ENCODE results near the gene SLC6A20.

The SLC6A20 gene, protein sequence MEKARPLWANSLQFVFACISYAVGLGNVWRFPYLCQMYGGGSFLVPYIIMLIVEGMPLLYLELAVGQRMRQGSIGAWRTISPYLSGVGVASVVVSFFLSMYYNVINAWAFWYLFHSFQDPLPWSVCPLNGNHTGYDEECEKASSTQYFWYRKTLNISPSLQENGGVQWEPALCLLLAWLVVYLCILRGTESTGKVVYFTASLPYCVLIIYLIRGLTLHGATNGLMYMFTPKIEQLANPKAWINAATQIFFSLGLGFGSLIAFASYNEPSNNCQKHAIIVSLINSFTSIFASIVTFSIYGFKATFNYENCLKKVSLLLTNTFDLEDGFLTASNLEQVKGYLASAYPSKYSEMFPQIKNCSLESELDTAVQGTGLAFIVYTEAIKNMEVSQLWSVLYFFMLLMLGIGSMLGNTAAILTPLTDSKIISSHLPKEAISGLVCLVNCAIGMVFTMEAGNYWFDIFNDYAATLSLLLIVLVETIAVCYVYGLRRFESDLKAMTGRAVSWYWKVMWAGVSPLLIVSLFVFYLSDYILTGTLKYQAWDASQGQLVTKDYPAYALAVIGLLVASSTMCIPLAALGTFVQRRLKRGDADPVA

DNA sequence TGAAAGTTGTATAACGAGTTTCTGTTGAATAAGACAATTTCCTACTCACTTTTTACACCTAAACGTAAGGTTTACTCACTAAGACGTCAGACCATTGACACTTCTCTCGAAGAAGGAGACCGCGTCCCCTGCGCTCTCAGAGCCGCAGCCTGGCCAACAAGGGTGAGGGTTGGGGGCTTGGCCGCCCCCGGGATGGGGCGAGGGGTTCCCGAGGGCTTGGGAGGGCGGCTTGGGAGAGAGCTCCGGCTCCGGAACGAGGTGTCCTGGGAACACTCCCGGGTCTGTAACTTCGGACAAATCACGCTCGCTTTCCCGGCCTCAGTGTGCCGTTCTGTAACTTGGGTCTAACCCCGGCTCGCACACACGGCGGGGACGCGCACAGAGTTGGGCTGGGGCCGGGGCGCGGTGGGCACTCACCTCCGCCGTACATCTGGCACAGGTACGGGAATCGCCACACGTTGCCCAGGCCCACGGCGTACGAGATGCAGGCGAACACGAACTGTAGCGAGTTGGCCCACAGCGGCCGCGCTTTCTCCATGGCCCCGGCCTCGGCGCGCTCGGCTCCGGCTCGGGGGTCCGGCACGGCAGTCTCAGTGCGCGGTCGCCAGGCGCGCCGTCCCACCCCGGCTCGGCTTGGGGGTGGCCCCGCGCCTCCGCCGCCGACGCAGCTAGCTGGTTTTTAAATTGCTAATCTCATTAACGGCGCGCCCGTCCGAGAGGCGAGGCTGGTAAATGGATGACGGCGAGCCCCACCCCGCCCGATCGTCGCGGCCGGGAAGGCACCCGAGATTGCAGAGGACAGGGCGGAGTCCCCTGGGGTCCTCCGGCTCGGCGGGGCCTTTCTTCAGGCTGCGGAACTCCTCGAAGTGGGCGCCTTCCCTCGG, at the start of gene SLC6A20:
Gene SLC6A20 (minus strand): TSS at position 655 of the 884 bp plus-strand sequence. CDS start 117 bp downstream, at position 538.
- no peak for DNase-seq (ENCODE audit: low spot score)

DNA sequence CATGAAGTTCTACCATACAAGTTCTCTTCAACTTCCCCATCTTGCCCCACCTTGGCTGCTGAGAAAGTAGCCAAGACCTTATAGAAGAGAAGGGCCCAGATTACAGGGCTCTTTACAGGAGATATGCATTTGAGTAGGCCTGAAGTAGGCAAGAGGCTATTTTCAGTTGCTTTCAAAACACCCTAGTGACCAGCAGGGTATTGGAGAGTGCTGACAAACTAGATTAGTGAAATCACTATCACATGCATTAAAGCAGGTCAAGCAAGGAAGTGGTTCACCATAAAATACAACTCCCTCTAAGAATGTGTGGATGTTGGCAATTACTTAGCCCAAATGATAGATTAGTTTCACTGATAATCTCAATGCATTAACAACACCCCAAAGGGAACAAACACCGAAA, 48.3 kb upstream of the SLC6A20 start:
- no peak for DNase-seq (ENCODE audit: low spot score)

DNA sequence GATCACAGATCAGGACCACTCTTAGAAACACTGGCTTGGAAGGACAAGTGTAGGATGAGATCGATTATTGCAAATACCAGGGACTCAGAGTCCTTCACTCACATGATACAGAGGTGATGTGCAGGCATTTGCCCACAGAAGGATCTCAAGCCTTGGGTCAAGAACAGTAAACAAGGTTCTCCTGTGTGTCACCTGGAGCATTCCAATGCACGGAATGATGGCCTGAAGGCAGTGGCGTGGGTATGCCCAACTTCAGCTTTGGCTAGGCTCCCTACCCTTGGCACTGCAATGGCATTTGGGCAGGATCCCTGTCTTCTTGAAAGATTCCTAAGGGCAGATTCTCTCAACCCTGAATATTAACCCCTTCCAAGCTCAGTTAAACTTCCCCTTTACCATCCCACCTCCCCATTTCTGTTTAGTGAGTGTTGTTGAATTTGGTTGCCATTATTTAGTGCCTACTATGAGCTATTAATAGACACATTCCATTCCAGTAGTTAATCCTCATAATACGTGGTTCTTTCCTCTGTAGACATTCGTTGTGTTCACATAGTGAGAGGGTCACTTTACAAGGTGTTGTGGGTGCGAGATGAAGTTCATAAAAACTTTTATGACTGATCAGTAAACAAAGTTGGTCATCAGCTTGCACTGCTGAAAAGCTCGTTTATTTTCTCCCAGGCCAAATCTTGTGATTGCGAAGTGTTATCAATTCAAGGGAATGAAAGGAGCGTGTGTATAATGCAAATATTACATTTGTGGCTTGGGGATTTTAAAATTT, 46.7 kb upstream of the SLC6A20 start:
- no peak for DNase-seq (ENCODE audit: low spot score)

DNA sequence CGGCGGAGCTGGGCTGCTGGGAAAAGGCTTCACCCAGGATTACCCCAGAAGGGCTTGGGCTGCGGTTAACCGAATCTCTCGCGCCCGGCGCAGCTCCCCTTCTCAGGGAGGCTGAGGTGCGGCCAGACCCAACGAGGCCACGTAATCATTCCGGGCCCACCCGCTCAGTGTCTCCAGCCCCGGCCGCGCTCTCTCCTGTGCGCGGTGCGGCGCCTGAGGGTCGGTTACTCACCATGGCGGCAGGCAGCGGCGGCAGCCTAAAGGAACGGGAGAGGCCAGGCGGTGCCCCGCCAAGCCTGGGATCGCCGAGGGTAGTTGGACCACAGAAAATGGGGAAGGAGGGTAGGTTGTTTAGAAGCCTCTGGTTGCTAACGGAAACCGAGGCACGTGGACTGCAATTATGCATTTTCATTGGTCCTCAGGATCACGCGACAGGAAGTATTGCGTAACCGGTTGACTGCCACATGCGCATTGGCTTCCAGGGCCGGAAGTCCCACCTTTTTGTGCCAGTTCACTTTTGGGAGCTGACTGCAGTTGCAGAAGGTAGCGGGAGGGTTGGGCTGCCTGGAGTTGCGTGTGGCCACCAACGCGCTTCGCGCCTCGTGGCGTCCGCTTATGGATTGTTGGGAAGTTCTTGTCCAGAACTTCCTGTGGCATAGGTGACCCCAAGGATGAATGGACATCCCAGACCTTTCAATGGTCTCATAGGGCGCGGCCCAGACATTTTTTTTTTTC, 45.6 kb upstream of the SLC6A20 start, which contains the start of gene LZTFL1:
Gene LZTFL1 (minus strand): TSS at position 363 of the 735 bp plus-strand sequence. CDS start 128 bp downstream, at position 235.
- peak; percentile 89 for DNase-seq (ENCODE audit: low spot score)

DNA sequence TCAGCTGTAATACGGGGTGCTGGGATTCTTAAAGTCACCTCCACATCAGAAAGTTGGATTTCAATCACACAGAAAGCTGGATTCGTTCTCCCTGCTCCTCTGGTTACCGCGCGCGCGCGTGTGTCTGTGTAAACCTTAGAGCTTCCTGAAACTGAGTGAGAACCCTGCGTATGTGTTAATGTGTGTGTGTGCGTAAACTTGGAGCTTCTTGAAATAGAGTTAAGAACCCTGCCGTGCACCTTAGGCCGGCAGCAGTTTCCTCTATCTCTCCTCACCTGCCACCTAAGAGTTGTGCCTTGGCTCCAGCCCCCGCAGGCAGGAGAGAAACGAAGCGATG, 45.1 kb upstream of the SLC6A20 start:
- peak; percentile 11 for DNase-seq (ENCODE audit: low spot score)

DNA sequence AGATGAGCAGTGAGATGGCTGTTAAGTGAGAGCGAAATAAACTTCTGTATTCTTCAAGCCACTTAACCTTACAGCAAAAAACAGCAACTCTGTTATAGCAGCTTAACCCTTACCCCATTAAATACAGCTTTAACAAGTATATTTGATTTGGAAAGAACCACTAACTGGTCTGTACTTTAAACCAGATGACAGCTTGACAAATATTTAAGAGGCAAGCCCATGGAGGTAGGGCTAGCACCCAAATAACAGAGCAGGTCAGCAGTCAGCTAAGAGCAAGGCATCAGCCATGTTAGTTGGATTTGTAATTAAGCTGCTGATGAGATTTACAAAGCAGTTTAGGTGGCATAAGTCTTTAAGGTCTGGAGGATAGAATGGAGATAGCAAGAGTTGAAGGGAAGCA, 42.1 kb upstream of the SLC6A20 start:
- no peak for DNase-seq (ENCODE audit: low spot score)

DNA sequence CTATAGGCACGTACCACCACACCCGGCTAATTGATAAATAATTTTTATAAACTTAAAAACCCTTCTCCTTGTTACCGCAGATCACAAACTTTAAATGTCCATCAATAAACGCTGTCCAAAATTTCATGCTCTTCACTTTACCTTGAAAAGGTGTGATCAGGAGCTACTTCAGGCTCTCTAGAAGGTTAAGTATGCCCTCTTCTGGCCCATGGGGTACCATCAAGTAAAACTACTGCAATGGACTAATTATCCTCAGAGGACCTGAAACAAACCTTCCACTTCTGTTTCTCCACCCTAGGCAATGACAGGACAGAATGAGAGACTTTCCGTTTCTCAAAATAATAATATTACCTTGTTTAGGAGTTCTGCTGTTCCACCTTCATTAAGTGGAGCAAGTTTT, 36.4 kb upstream of the SLC6A20 start:
- DNase-seq (ENCODE audit: low spot score) = no peak

DNA sequence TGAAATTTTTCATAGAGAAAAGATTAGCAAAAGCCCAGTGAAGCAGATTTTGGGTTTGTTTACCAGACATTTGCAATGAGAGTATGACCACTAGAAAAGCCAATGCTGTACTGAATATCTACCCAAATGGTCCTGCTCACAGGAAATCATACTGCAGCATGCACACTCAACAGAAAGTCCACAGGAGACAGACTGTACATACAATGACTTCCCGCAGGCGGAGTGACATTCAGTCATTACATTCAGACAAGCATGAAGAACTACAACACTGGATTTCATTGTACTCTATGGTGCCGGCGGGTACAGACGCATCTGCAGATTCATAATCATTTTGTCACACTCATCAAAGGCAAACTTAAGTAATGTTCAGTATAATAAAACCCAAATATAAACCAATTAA, 33.8 kb upstream of the SLC6A20 start:
- no peak for DNase-seq (ENCODE audit: low spot score)

DNA sequence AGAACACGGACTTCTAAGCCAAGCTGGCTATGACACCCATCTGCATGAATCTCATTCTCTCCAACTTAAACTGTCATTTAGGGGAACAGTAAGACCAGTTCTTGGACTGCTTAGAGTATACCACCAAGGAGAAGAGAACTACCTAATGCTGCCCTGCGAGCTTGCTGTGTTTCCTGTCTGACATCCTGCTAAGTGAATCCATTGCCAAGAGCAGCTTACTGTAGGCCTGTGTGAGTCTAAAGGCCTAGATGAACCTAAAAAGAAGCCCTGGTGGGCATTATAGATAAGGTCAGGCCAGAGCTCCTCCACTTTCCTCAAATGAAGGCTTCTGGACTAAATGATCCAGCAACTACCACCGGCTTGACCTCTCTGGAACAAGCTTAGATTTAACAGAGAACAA, 30.6 kb upstream of the SLC6A20 start:
- DNase-seq (ENCODE audit: low spot score) = no peak

DNA sequence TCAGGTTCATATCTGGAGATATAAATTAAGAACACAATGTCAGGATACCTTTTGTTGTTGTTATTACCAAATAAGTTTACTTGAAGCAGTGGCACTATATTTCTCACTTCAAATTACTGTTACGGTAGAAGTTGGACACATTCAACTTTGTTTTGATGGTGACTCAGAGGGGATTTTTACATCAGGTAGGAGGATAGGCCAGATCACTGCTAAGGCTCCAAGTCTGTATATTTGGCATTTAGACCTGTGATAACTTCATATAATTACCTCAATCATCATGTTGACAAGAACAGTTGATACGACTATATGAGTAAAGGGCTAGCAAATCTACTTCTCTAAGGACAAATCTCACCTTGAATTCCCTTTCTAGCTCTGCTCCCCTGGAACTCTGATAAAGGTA, 30.0 kb upstream of the SLC6A20 start:
- DNase-seq (ENCODE audit: low spot score) = no peak

DNA sequence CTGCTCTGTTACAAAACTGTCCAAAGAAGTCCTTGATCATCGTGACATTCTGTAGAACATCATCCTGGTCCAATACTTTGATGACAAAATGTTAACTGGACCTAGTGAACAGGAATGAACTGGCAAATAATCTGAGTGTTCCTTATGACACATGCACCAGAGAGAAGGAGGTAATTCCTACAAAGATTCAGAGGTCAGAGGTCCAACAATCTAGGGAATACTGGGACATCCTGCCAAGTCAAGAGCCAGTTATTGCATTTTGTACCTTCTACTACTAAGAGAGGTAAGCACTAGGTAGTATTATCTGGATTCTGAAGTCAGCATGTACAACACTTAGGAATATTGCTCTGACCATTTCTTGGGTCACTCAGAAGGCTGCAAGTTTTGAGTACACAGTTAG, 24.8 kb upstream of the SLC6A20 start:
- no peak for DNase-seq (ENCODE audit: low spot score)

DNA sequence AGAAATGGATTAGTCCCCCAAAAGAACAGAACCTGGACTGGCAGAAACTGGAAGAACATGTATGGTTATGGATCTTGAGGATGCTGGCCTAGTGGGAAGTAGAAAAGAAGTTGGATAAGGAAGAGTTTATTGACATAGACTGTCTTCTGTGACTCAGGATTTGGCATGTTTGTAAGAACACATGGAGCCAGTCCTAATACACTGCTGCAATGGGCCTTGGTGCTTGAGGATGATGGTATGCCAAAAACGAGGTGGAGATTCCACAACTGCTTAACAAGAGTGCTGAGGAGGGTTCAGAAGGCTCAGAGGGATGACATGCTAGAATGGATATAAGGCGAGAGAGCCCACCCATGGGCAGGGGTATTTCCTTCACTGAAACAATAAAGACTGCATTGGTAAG, 23.2 kb upstream of the SLC6A20 start:
- no peak for DNase-seq (ENCODE audit: low spot score)

DNA sequence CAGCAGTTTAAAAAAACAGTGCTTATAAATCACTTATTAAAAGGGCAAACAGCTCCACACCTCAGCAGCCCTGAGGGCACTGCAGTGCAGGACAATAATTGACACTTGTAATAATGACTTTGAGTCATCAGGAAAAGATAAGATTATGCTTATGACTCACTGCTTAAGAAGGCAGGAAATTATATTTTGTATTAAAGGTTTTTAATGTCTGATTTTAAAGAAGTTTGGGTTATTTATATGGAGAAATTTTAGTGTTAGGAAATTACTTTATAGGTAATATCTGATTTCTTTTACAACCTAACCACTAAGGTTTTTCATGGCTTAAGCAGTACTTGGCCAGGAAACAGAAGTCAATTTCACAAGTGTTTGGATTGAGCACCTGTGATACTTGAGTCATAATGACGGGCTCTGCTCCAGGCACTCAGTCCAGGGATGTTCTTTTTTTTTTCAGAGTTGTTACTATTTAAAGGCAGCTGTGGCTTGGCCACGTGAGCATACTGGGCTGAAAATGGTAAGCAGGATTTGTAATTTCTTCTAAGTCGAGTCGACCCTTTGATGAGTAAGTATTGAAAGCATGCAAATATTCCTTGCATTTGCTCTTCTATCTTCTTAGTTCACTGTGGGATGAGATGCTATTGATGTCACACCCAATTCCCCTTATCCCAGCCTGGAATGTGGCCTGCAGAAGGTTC, 21.6 kb upstream of the SLC6A20 start:
- DNase-seq (ENCODE audit: low spot score) = no peak

DNA sequence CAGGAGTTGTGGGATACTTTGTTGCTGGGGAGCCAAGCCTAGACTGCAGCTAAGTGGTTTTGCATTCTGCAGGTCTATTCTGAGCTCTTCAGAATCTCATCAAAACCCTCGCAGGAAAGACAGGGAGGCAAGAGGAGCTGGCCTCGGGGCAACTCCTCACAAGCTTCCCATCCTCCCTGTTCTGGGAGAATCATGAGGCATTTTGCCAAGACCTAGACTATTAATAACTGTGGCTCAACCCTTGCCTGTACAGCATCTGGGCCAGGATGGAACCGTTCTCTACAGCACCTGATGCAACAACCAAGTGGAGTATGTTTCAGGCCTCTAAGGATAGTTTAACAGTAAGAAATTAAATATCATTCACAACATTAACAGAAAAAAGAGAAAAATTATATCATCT, 20.2 kb upstream of the SLC6A20 start:
- DNase-seq (ENCODE audit: low spot score) = no peak

DNA sequence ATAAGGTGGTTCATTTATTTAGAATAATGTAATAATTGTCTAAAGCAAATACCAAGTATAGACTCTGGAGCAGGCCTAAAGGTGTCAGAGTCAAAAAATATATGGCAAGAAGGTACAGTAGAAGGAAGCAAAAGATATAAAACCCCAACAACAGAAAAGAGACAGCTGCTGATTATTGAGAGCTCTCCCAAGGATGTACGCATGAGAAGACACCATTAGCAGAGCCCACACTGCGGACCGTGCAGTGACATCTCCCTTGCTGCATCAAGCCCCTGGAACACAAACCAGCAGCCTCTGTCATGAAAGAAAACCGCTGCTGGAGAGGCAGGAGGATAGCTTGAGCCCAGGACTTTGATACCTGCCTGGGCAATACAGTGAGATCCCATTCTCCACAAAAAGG, 18.0 kb upstream of the SLC6A20 start:
- DNase-seq (ENCODE audit: low spot score) = no peak

DNA sequence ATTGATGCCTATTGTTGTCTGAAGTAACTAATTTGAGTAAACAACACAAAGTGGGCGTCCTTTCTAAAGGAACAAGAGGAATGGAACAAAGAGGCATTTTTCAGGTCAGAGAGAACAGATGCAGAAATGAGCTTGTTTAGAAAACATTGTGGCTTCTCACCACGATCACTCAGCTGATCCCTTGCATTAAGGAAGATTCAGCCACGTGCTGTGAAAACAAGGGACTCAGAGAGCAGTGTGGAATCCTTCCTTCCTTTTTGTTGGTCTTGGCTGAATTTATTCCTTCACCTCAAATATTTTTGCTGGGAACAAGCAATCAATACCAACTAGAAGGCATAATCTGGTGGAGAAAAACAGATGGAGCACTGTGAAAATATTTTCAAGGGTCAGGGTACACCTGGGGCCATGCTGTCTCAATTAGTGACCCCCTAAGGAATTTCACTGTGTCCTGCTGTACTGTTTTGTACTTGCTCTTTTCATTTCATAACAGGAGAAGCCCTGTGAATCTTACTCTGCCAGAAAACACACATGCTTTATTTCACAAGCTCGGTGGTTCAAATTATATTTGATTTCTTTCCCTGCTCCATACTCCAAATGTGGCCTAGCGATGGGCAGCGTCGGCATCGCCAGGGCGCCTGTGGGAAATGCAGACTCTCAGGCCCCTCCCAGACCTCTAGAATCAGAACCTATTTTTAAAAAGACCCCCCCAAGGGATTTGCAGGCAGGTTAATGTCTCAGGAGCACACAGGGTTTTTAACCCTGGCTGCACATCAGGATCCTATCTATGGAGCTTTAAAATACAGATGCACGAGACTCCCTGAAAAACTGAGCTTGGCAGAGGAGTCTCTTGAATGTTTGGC, 11.6 kb upstream of the SLC6A20 start:
- no peak for DNase-seq (ENCODE audit: low spot score)

DNA sequence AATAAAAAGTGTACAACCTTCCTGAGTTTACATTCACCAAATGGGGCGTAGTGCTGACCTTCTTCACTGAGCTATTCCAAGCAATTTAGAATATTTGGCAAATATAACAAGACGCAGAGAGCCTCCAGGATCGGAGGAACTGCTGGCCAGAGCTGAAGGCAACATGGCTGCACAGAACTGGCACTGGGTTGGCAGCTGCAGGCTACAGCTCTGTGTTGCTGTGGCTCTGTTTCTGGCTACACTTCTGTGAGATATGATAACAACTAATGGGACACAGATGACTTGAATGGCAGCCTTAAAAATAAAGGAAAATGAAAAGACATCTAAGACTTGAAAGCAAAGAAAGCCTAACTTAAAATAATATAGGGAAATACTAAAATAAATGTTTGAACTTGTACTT, 10.8 kb upstream of the SLC6A20 start:
- DNase-seq (ENCODE audit: low spot score) = no peak

DNA sequence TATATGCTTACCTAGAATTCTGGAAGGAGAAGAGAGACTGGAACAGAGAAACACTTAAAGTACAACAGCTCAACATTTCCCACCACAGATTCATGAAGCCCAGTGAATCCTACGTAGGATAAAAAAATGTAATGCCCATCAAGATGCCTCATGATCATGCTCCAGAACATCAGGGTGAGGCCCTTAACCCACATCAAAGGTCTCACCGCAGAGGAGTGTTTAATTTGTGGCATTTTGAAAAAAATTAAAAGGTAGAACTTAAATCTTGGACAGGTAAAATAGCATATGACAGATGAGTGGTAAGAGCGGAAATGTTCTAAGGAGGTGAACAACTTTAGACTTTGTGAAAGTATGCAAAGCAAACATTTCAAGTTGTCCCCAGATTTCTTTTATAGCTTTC, 9.7 kb upstream of the SLC6A20 start:
- DNase-seq (ENCODE audit: low spot score) = no peak

DNA sequence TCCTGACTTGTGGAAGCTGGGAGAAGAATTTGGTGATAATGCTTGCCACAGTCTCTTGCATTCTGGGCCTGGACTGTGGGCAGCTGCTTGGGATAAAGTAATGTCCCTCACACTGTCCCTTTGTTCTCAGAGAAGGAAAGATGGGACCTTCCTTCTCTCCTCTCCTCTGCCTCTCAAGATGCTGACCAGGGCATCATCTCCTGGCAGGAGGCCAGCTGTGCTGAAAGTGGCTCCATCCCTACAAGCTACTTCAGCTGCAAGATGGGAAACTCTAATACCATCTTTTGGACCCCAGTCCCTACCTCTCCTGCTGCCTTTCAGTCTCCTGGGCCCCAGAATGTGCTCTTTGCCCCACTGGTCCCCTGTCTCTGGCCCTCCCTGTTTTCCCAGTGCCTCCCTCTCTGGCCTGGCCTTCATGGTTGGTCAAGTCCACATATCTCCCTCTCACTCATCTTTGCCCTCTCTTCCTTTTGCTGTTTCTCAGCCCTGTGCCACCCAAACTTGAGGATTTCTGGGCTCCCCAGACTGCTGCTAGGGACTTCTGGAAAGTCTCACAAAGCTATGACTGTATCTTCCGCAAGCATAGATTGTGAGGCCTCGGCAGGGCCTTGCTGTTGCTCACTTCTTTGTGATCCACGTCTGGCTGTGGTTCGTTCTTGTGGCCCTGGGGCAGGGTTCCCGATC, 7.1 kb upstream of the SLC6A20 start:
- no peak for DNase-seq (ENCODE audit: low spot score)
